C4-2B (cell line): Measurements from ENCODE around the gene KBTBD8.

Experiments
- H3K27ac ChIP-seq: fragments of 450-650 bp; 2 replicates; pipeline ENCODE4 v1.5.1; 2017
- ZFX ChIP-seq: fragments of 450-650 bp; IDR thresholded peaks from 2 replicates; pipeline ENCODE4 v1.6.1; 2017
- TF ChIP-seq, protein P1 (sequence below): fragments of 450-650 bp; conservative IDR thresholded peaks from 2 replicates; pipeline ENCODE4 v1.5.1; 2017; ENCODE audit warnings: mild to moderate bottlenecking

KBTBD8 gene

GRCh38 chr3:66985336-66985920 is 12.7 kb upstream of the KBTBD8 start:
- no peak overlapping the region for H3K27ac ChIP-seq
- TF ChIP-seq, protein P1, sequence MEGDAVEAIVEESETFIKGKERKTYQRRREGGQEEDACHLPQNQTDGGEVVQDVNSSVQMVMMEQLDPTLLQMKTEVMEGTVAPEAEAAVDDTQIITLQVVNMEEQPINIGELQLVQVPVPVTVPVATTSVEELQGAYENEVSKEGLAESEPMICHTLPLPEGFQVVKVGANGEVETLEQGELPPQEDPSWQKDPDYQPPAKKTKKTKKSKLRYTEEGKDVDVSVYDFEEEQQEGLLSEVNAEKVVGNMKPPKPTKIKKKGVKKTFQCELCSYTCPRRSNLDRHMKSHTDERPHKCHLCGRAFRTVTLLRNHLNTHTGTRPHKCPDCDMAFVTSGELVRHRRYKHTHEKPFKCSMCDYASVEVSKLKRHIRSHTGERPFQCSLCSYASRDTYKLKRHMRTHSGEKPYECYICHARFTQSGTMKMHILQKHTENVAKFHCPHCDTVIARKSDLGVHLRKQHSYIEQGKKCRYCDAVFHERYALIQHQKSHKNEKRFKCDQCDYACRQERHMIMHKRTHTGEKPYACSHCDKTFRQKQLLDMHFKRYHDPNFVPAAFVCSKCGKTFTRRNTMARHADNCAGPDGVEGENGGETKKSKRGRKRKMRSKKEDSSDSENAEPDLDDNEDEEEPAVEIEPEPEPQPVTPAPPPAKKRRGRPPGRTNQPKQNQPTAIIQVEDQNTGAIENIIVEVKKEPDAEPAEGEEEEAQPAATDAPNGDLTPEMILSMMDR, result no peak
- TF ChIP-seq ZFX, result no peak

- TF ChIP-seq, protein P1, result no peak
- TF ChIP-seq ZFX, result no peak
- no peak overlapping the region for H3K27ac ChIP-seq
These were observed 11.7 kb upstream of the KBTBD8 start for GRCh38 chr3:66986406-66986805.

- H3K27ac ChIP-seq, result no peak overlapping the region
- TF ChIP-seq ZFX, result no peak
- TF ChIP-seq, protein P1, result no peak
These were observed 8.9 kb upstream of the KBTBD8 start for GRCh38 chr3:66989241-66989640.

DNA sequence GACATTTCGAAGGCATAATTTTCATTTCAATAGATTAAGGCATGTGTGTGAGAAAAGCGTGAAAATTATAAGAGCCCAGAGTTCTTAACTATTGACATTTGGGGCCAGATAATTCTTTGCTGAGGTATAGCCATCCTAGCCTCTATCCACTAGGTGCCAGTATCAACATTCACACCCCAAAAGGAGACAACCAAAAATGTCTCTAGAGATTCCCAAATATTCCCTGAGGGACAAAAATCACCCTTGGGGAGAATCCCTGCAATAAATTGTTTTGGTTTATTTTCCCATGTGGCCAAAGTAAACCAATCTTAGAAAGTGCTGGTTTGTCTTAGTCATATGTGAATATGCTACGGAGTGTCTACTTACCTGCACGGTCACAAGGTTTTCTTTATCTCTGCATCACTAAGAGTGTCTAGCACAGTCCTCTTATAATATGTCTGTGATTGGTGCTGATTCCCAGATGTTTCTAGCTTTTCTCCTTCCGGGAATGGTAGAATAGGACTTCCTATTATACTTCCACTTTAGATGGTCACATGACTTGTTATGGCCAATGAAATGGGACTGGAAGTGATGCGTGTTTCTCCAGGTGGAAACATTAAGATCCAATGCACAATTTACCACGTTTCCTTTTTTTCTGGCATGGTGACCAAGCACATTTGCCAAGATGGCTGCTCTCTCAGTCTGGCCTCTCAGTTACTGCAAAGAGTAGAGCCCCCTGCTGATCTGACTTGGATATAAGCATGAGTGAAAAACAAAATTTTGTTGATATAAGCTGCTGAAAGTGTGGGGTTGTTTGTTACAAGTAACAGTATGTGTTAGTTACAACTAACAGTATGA is 8.0 kb upstream of the KBTBD8 start:
- TF ChIP-seq, protein P1, result peak; percentile 29
- no peak for TF ChIP-seq ZFX
- no peak overlapping the region for H3K27ac ChIP-seq

DNA sequence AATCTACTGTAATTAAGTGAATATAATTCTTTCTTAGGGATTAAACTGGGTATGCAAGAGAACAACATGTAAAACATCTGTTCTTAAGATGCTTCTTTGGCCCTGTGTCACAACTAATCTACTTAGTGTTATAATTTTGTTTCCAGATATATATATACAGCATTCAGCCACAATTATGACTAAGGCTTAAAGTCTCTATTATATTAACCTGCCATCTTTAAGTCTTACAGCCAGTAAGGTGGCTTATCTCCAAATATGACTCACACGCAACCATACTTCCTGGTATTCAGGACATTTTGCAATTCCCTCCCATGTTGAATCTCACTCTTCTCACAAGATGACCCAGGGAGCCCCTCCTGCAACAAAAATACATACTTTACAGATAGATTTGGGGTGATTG is 6.6 kb upstream of the KBTBD8 start:
- no peak for TF ChIP-seq ZFX
- TF ChIP-seq, protein P1, result no peak

DNA sequence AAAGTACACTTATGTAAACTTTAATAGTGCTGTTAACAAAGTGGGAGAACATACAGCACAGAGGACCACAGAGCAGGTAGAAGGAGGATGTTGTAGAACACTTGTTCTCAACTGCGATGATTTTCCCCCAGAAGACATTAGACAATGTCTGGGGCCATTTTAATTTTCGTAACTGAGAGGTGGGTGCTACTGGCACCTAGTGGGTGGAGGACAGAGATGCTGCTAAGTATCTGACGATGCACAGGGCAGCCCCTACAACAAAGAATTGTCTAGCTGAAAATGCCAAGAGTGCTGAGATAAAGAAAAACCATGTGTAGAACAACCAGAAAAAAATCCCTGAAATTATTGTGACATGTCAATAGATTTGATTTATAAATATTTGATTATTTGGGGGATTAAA is 5.0 kb upstream of the KBTBD8 start:
- no peak overlapping the region for H3K27ac ChIP-seq
- TF ChIP-seq, protein P1, result no peak
- TF ChIP-seq ZFX, result no peak

More for the DNA sequence above, 6.6 kb upstream of the KBTBD8 start:
- no peak overlapping the region for H3K27ac ChIP-seq

- TF ChIP-seq ZFX, result no peak
- TF ChIP-seq, protein P1, result no peak
These were observed 3.5 kb upstream of the KBTBD8 start for GRCh38 chr3:66994588-66994987.

More at GRCh38 chr3:66994588-66994987, 3.5 kb upstream of the KBTBD8 start:
- H3K27ac ChIP-seq, result no peak overlapping the region
